Osteocyte (in vitro differentiated cells): ENCODE results near the gene AAK1. TPM values are rescaled to one million over a fixed set of nuclear protein-coding genes. Genes with fewer than 3 reads are reported as not detected.

Source experiments
- DNase-seq: peaks from one replicate; pipeline ENCODE4 v3.0.0; 2021; ENCODE audit warnings: mixed read lengths; ENCODE audit not compliant: unreplicated experiment; ENCODE audit errors: extremely low spot score
- H3K27ac Mint-ChIP-seq: one replicate; pipeline ENCODE4 v1.8.0; 2021; ENCODE audit warnings: mild to moderate bottlenecking, mixed read lengths; ENCODE audit not compliant: unreplicated experiment
- H3K27me3 Mint-ChIP-seq: one replicate; pipeline ENCODE4 v1.8.0; 2021; ENCODE audit warnings: mixed read lengths; ENCODE audit not compliant: unreplicated experiment
- H3K36me3 Mint-ChIP-seq: one replicate; pipeline ENCODE4 v1.8.0; 2021; ENCODE audit warnings: mixed read lengths; ENCODE audit not compliant: unreplicated experiment
- H3K4me1 Mint-ChIP-seq: one replicate; pipeline ENCODE4 v1.8.0; 2021; ENCODE audit warnings: mixed read lengths; ENCODE audit not compliant: unreplicated experiment
- H3K4me3 Mint-ChIP-seq: one replicate; pipeline ENCODE4 v1.8.0; 2021; ENCODE audit warnings: mild to moderate bottlenecking, moderate library complexity, mixed read lengths; ENCODE audit not compliant: unreplicated experiment
- H3K9me3 Mint-ChIP-seq: one replicate; pipeline ENCODE4 v1.8.0; 2021; ENCODE audit warnings: mixed read lengths; ENCODE audit not compliant: unreplicated experiment
- CTCF ChIP-seq: fragments of 200-600 bp; sonication (generic); IDR thresholded peaks from 2 replicates; pipeline ENCODE4 v1.5.0; 2021; ENCODE audit warnings: antibody characterized with exemption, mild to moderate bottlenecking, moderate library complexity
- total RNA-seq: library from RNA; stranded (reverse); gene quantifications from 2 replicates; pipeline ENCODE4 v1.2.1, GENCODE V29; 2021

Gene AAK1
- total RNA-seq, 1 donor from 2014 or later = 66.0 TPM

DNA sequence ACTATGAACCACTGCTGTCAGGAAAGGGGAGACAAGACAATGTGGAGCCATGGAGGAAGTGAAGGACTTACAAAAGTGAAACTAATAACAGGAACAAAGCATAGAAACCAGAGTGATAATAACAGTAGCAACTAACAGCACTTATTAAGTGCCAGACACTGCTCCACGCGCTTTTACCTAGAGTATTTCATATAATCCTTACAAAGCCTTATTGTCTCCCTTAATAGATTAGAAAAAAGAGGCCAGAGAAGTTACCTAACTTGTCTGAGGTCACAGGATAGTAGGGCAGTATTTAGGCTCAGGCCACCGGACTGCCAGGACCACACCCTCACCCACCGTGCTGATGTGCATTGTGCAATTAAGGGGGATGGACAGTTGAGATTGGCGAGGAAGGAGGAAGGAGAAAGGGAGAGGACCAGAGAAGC, 107.7 kb downstream of the AAK1 start:
- Mint-ChIP-seq H3K4me3 (no peak overlapping the region), H3K4me1 (no peaks in the 10 kb centered on the region), H3K27ac (peak overlapping the region; percentile 6), H3K27me3 (no peaks in the 10 kb centered on the region), H3K9me3 (peaks cover 10% of the 10 kb centered on the region), H3K36me3 (peaks cover 47% of the 10 kb centered on the region)
- TF ChIP-seq CTCF = no peak
- DNase-seq = no peak

DNA sequence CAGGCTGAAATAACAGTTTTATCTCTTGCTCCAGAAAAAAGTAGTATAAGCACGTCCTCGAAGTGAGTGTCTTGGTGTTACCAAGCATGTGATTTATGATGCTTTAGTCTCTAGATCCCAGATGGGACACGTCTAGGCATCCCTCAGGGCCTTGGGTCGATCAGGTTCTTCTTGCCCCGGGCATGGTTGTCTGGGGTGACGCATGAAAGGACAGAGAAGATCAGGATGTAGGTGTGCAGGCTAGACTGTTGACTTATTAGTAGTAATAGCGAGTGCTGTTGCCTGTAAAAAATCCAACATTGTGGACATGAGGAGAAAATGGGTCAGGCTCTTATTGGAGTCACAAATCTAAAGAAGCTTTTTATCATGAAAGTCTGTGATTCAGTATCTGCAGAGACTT, 112.4 kb downstream of the AAK1 start:
- TF ChIP-seq CTCF = no peak
- Mint-ChIP-seq H3K27me3 (no peaks in the 10 kb centered on the region), H3K36me3 (peaks cover 61% of the 10 kb centered on the region), H3K4me1 (no peaks in the 10 kb centered on the region), H3K9me3 (peaks cover 7% of the 10 kb centered on the region), H3K4me3 (no peak overlapping the region), H3K27ac (no peak overlapping the region)
- DNase-seq = no peak

GRCh38 chr2:69529480-69529879, 114.1 kb downstream of the AAK1 start:
- Mint-ChIP-seq H3K9me3 (peaks cover 7% of the 10 kb centered on the region), H3K36me3 (peaks cover 63% of the 10 kb centered on the region), H3K27me3 (no peaks in the 10 kb centered on the region), H3K4me3 (no peak overlapping the region), H3K4me1 (no peaks in the 10 kb centered on the region), H3K27ac (no peak overlapping the region)
- no peak for DNase-seq
- no peak for TF ChIP-seq CTCF

DNA sequence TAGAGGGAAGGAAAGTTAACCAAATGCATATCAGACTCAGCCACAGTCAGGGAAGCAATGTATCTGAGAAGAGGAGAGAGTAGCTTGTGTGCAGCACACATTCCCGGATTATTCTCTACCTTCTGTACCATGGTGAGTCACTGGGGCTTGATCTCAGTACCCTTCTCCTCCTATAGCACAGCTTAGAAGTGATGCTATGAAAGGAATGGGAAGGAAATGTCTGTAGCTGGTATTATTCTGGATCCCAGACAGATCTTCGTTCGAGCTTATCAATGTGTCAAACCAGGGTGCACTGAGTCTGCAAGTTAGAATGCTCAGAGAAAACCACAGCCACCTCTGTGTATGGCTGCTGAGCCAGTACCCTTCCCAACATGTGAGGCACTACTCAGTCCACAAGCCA, 118.3 kb downstream of the AAK1 start:
- DNase-seq = no peak
- no peak for TF ChIP-seq CTCF
- no peak overlapping the region for H3K4me3 Mint-ChIP-seq
- H3K9me3 Mint-ChIP-seq = no peaks in the 10 kb centered on the region
- peaks cover 57% of the 10 kb centered on the region for H3K36me3 Mint-ChIP-seq
- H3K27ac Mint-ChIP-seq = no peak overlapping the region
- H3K4me1 Mint-ChIP-seq = no peaks in the 10 kb centered on the region
- no peaks in the 10 kb centered on the region for H3K27me3 Mint-ChIP-seq

DNA sequence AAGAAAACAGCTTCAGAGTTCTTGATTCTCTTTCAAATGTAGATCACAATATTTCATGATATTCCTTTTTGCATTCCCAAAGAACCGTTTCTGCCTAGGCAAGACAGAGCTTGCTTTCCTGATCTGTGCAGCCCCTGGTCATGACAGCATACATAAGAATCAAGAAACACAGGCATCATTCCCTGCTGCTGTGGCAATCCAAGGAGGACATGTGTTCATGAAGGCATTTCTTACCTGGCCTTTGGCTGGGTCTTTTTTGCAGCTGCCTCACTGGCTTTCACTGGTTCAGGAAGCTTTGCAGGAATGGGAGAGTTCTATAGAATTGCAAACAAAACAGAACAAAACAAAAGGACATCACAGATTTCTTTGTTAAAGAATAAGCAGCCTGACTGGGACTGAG, 118.7 kb downstream of the AAK1 start:
- DNase-seq = no peak
- Mint-ChIP-seq H3K27ac (no peak overlapping the region), H3K27me3 (no peaks in the 10 kb centered on the region), H3K4me3 (no peak overlapping the region), H3K36me3 (peaks cover 56% of the 10 kb centered on the region), H3K9me3 (no peaks in the 10 kb centered on the region), H3K4me1 (no peaks in the 10 kb centered on the region)
- TF ChIP-seq CTCF = no peak
